GM12874 (cell line): ENCODE data around the gene GPR156.

Experiments used
- TF ChIP-seq, protein P1 (sequence below): IDR thresholded peaks from 2 replicates; pipeline ENCODE4 v1.5.1; 2011; ENCODE audit warnings: low read depth, mild to moderate bottlenecking, control low read depth, low read length, moderate library complexity; ENCODE audit not compliant: insufficient read depth

The GPR156 gene

DNA sequence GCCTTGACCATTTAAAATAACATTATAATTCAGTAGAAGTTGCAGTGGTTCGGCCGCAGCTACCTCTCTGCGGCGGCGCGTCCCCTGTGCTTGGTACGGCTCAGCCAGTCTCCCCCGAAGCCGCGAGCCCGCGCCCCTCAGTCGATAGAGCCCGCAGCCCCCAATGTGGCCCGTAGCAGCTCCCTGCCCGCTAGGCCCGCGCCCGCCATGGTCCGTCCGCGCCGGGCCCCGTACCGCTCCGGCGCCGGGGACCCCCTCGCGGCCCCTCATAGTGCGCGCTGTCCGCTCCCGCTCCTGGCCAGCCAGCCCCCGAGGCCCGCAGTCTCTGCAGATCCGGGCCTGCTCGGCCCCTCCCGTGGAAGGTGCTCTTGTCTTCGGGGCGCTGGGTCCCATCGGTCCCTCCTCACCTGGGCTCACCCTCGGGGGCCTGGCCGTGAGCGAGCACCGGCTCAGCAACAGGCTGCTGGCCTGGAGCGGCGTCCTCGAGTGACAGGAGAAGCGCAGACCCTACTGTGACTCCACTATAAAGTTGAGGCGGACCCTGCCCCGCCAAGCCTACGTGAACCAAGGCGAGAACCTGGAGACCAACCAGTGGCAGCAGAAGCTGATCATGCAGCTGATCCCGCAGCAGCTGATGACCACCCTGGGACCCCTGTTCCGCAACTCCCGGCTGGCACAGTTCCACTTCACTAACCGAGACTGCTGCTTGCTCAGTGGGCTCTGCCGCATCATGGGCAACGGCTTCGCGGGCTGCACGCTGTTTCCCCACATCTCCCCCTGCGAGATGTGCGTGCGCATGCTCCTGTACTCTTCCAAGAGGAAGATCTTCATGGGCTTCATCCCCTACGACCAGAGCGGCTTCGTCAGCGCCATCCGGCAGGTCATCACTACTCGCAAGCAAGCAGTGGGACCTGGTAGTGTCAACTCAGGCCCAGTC is 21.8 kb upstream of the GPR156 start:
- TF ChIP-seq, protein P1, sequence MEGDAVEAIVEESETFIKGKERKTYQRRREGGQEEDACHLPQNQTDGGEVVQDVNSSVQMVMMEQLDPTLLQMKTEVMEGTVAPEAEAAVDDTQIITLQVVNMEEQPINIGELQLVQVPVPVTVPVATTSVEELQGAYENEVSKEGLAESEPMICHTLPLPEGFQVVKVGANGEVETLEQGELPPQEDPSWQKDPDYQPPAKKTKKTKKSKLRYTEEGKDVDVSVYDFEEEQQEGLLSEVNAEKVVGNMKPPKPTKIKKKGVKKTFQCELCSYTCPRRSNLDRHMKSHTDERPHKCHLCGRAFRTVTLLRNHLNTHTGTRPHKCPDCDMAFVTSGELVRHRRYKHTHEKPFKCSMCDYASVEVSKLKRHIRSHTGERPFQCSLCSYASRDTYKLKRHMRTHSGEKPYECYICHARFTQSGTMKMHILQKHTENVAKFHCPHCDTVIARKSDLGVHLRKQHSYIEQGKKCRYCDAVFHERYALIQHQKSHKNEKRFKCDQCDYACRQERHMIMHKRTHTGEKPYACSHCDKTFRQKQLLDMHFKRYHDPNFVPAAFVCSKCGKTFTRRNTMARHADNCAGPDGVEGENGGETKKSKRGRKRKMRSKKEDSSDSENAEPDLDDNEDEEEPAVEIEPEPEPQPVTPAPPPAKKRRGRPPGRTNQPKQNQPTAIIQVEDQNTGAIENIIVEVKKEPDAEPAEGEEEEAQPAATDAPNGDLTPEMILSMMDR, result no peak

DNA sequence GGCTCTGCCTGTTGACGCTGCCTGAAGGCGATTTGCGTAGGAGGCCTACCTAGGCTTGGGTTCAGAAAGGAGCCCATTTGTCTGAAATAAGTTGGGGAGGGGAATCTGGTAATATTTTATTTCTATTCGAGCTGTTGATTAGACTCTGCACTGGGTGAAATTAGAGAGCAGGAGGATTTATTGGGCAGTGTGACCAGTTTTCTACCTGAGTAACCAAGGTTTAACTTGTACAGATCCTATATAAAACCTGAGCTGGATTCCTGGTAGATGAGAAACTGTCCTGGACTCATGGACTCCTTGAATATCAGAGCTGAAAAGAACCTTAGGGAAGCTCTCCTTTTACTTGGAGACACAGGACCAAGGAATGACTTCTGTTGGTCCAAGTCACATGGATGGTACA is 19.6 kb upstream of the GPR156 start:
- TF ChIP-seq, protein P1, result no peak

DNA sequence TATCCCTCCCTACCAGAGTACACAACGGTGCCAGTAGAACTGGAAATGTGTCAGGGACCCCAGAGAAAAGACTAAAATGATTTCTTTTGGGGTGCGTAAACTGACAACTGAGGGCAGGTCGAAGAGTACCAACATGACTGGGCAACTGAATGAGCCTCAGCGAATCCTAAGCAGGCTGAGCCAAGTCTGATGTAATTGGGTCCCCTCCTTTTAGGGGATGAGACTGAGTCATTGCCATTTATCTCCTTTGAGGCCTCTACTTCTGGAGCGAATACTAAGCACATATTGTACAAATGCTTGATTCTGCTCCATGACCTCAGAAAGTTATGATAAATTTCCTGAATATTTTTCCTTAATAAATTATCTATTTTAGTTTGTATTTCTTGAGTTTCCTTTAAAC is 17.3 kb upstream of the GPR156 start:
- TF ChIP-seq, protein P1, result no peak

DNA sequence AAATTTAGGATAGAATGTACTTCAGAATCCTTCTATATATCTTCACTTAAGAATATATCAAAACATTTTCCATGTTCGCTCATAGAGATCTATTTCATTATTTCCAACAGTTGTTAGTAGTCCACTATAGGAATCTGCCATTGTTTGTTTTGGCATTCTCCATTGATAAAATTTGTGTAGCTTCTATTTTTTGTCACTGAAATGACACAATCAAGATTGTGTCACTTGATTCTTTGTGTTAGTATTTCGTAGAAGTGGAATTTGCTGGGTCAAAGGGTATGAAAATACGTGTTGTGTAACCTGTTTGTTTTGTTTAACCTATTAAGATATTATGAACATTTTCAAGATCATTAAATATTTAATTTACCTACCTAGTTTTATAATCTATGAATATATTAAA is 15.9 kb upstream of the GPR156 start:
- TF ChIP-seq, protein P1, result no peak

DNA sequence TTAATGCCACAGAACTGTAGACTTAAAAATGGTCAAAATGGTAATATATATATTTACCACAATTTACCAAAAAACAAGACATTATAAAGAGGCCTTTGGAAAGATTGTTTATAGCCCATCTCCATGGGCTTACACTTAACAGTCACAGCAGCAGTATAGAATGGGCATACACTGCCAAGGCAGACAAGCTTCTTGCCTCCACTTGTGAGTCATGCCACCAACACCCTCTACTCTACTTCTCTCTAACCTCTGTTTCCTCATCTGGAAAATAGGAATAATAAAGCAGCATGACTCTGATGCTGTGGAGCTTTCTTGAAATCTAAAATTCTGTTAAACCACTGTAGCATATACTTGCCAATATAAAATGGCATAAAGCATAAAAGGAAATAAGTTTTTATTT is 14.4 kb upstream of the GPR156 start:
- TF ChIP-seq, protein P1, result no peak

DNA sequence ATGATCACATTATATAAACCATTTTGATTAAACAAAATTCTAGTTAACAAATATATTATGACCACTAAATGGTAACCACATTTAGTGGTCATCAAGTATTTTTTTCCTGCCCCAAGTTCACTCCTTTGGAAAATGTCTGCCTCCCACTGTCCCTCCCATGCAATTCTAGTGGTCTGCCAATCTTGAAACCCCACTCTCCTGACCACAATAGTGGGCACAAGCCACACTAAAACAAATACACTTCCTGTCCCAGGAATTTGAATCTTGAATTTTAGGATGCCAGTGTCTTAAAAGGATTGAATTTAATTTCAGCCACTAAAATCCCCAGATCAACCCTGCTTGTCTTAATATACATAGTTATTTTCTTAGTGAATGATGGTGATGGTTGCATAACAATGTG is 14.0 kb upstream of the GPR156 start:
- TF ChIP-seq, protein P1, result no peak

DNA sequence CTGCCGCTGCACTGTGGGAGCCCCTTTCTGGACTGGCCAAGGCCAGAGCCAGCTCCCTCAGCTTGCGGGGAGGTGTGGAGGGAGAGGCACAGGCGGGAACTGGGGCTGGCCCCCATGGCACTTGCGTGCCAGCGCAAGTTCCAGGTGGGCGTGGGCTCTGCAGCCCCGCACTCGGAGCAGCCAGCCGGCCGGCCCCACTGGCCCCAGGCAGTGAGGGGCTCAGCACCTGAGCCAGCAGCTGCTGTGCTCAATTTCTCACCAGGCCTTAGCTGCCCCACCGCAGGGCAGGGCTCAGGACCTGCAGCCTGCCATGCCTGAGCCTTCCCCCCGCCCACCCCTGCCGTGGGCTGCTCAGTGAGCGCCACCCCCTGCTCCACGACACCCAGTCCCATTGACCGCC is 4.6 kb upstream of the GPR156 start:
- TF ChIP-seq, protein P1, result no peak
